H9 (cell line): ENCODE results near the gene DLL3. TPM values are rescaled to one million over a fixed set of nuclear protein-coding genes. Genes with fewer than 3 reads are reported as not detected.

Experiments
- DNase-seq: peaks from one replicate; pipeline ENCODE4 v3.0.0-alpha.2; 2017
- H2AFZ ChIP-seq: one replicate; pipeline ENCODE4 v1.6.1; 2013; ENCODE audit warnings: mild to moderate bottlenecking, low read length, control low read depth, moderate library complexity
- H2AK5ac ChIP-seq: 2 replicates; pipeline ENCODE4 v1.6.1; 2013; ENCODE audit warnings: low read length, control low read depth, mixed read lengths; ENCODE audit not compliant: insufficient read length
- H2BK120ac ChIP-seq: one replicate; pipeline ENCODE4 v1.6.1; 2013; ENCODE audit warnings: low read depth, mild to moderate bottlenecking, low read length, control low read depth, inconsistent platforms; ENCODE audit not compliant: poor library complexity, severe bottlenecking
- H2BK12ac ChIP-seq: 2 replicates; pipeline ENCODE4 v1.6.1; 2013; ENCODE audit warnings: low read length, control low read depth, mixed read lengths, low read depth; ENCODE audit not compliant: insufficient read length
- H2BK15ac ChIP-seq: 2 replicates; pipeline ENCODE4 v1.6.1; 2013; ENCODE audit warnings: low read depth, low read length, control low read depth
- H2BK20ac ChIP-seq: one replicate; pipeline ENCODE4 v1.6.1; 2013; ENCODE audit warnings: low read depth, mild to moderate bottlenecking, low read length, control low read depth, inconsistent platforms; ENCODE audit not compliant: poor library complexity, severe bottlenecking
- H2BK5ac ChIP-seq: 2 replicates; pipeline ENCODE4 v1.6.1; 2013; ENCODE audit warnings: low read length, control low read depth, mixed read lengths; ENCODE audit not compliant: insufficient read length
- H3K14ac ChIP-seq: 2 replicates; pipeline ENCODE4 v1.6.1; 2013; ENCODE audit warnings: low read length, control low read depth; ENCODE audit not compliant: insufficient read depth
- H3K18ac ChIP-seq: 2 replicates; pipeline ENCODE4 v1.6.1; 2013; ENCODE audit warnings: low read depth, mild to moderate bottlenecking, mixed read lengths, low read length, control low read depth; ENCODE audit not compliant: insufficient read length
- H3K23ac ChIP-seq: 2 replicates; pipeline ENCODE4 v1.6.1; 2013; ENCODE audit warnings: low read length, control low read depth, mixed read lengths, low read depth; ENCODE audit not compliant: insufficient read length
- H3K23me2 ChIP-seq: 2 replicates; pipeline ENCODE4 v1.6.1; 2013; ENCODE audit warnings: low read depth, mild to moderate bottlenecking, mixed read lengths, low read length, control low read depth; ENCODE audit not compliant: insufficient read length, poor library complexity, severe bottlenecking
- H3K27ac ChIP-seq: 2 replicates; pipeline ENCODE4 v1.5.1; 2013; ENCODE audit warnings: low read length, control low read depth, mixed read lengths, low read depth; ENCODE audit not compliant: insufficient read length
- H3K27me3 ChIP-seq: 2 replicates; pipeline ENCODE4 v1.6.1; 2013; ENCODE audit warnings: low read length, control low read depth, inconsistent platforms; ENCODE audit not compliant: insufficient read depth
- H3K4ac ChIP-seq: 2 replicates; pipeline ENCODE4 v1.6.1; 2013; ENCODE audit warnings: low read depth, mild to moderate bottlenecking, control low read depth, inconsistent platforms, low read length, moderate library complexity
- H3K4me1 ChIP-seq: 2 replicates; pipeline ENCODE4 v1.6.1; 2013; ENCODE audit warnings: low read length, control low read depth, inconsistent platforms; ENCODE audit not compliant: insufficient read depth
- H3K4me2 ChIP-seq: 2 replicates; pipeline ENCODE4 v1.6.1; 2013; ENCODE audit warnings: low read length, control low read depth, mixed read lengths; ENCODE audit not compliant: insufficient read length, insufficient read depth
- H3K56ac ChIP-seq: 2 replicates; pipeline ENCODE4 v1.6.1; 2013; ENCODE audit warnings: low read depth, mild to moderate bottlenecking, mixed read lengths, low read length, control low read depth; ENCODE audit not compliant: insufficient read length
- H3K79me1 ChIP-seq: 2 replicates; pipeline ENCODE4 v1.6.1; 2013; ENCODE audit warnings: low read depth, mild to moderate bottlenecking, moderate library complexity, low read length, control low read depth, inconsistent platforms; ENCODE audit not compliant: insufficient read depth, poor library complexity, severe bottlenecking
- H3K79me2 ChIP-seq: 2 replicates; pipeline ENCODE4 v1.6.1; 2013; ENCODE audit warnings: low read length, control low read depth, inconsistent platforms; ENCODE audit not compliant: insufficient read depth
- H3K9ac ChIP-seq: 2 replicates; pipeline ENCODE4 v1.6.1; 2013; ENCODE audit warnings: low read length, control low read depth, mixed read lengths; ENCODE audit not compliant: insufficient read length; ENCODE audit errors: extremely low read depth
- H3K9me3 ChIP-seq: one replicate; pipeline ENCODE4 v1.6.1; 2013; ENCODE audit warnings: low read depth, low read length, inconsistent platforms; ENCODE audit not compliant: control insufficient read depth
- H3T11ph ChIP-seq: one replicate; pipeline ENCODE4 v1.6.1; 2013; ENCODE audit warnings: mild to moderate bottlenecking, low read length, control low read depth, inconsistent platforms
- H4K20me1 ChIP-seq: one replicate; pipeline ENCODE4 v1.6.1; 2013; ENCODE audit not compliant: control insufficient read depth, insufficient read length, insufficient read depth
- H4K5ac ChIP-seq: 2 replicates; pipeline ENCODE4 v1.6.1; 2013; ENCODE audit warnings: low read depth, mild to moderate bottlenecking, mixed read lengths, low read length, control low read depth; ENCODE audit not compliant: insufficient read length
- H4K8ac ChIP-seq: replicated peaks from 2 replicates; pipeline ENCODE4 v1.6.1; 2013; ENCODE audit warnings: low read length, control low read depth, mixed read lengths, low read depth; ENCODE audit not compliant: insufficient read length
- H4K91ac ChIP-seq: 2 replicates; pipeline ENCODE4 v1.6.1; 2013; ENCODE audit warnings: low read depth, mild to moderate bottlenecking, moderate library complexity, mixed read lengths, low read length, control low read depth; ENCODE audit not compliant: insufficient read length
- H3K27ac Mint-ChIP-seq, 3 experiments: 2 replicates in 2 of 3; 3 replicates in 1 of 3; pipeline ENCODE4 v1.8.0; 2020 to 2021; ENCODE audit warnings: mixed read lengths in 3 of 3, mild to moderate bottlenecking in 1 of 3, moderate library complexity in 1 of 3
- H3K27me3 Mint-ChIP-seq: 2 replicates; pipeline ENCODE4 v1.8.0; 2021; ENCODE audit warnings: low read depth, mild to moderate bottlenecking, moderate library complexity, mixed read lengths
- H3K36me3 Mint-ChIP-seq, 3 experiments: 2 replicates in 2 of 3; 3 replicates in 1 of 3; pipeline ENCODE4 v1.8.0; 2020 to 2021; ENCODE audit warnings: low read depth in 3 of 3, mixed read lengths in 3 of 3; ENCODE audit not compliant: insufficient read depth in 1 of 3
- H3K4me1 Mint-ChIP-seq, 2 experiments: 2 replicates each; pipeline ENCODE4 v1.8.0; 2020; ENCODE audit warnings: mixed read lengths in 2 of 2
- H3K4me3 Mint-ChIP-seq, 2 experiments: 2 replicates in 1 of 2; 3 replicates in 1 of 2; pipeline ENCODE4 v1.8.0; 2020 to 2021; ENCODE audit warnings: mild to moderate bottlenecking in 2 of 2, mixed read lengths in 2 of 2, moderate library complexity in 1 of 2
- H3K9me3 Mint-ChIP-seq, 2 experiments: 2 replicates in 1 of 2; 3 replicates in 1 of 2; pipeline ENCODE4 v1.8.0; 2020; ENCODE audit warnings: mild to moderate bottlenecking in 2 of 2, mixed read lengths in 2 of 2, moderate library complexity in 1 of 2
- CTCF ChIP-seq: fragments of 200-600 bp; sonication (generic); conservative IDR thresholded peaks from 3 replicates; pipeline ENCODE4 v1.8.0; 2021; ENCODE audit warnings: antibody characterized with exemption, mild to moderate bottlenecking
- WGBS: extraction: QIAGEN DNeasy Blood & Tissue Kit; methylation state at CpG from one replicate; pipeline ENCODE4 v1.1.7; 2013; ENCODE audit warnings: missing lambda C conversion rate, low lambda C conversion rate, mixed read lengths; ENCODE audit not compliant: insufficient read length; ENCODE audit errors: extremely low coverage; 5-methylcytosine and 5-hydroxymethylcytosine counted together
- total RNA-seq: library from RNA; stranded (reverse); gene quantifications from 2 replicates; pipeline ENCODE4 v1.2.1, GENCODE V29; 2021

The DLL3 gene
- total RNA-seq, 1 experiment from 2014 or later: 2.5 TPM

DNA sequence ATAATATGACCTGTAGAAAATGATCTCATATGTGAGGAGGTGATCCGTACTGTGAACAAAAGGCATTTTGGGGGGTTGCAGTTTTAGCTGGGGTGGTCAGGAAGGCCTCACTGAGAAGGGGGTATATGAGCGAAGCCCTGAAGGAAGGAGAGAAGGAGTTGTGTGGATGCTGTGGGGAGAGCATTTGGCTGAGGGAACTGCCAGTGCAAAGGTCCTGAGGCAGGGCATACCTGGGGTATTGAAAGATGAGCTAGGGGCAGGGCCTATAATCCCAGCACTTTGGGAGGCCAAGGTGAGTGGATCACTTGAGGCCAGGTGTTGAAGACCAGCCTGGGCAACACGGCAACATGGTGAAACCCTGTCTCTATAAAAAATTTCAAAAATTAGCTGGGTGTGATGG lies 18.7 kb downstream of the DLL3 start:
- Histone ChIP-seq H3K27me3 (no peaks in the 10 kb centered on the region), H3K23ac (no peak overlapping the region), H2AK5ac (no peak overlapping the region), H3K56ac (no peak overlapping the region), H2BK12ac (no peak overlapping the region), H4K8ac (no peak overlapping the region), H3K4me2 (peak overlapping the region; percentile 18), H3K4me1 (peaks cover 3% of the 10 kb centered on the region; the same call in 1 of the 2 replicates), H3K9me3 (no peaks in the 10 kb centered on the region), H4K5ac (no peak overlapping the region), H3K79me2 (no peaks in the 10 kb centered on the region; the same call in 1 of the 2 replicates), H2BK5ac (no peak overlapping the region), H3K9ac (no peak overlapping the region), H2BK120ac (no peak overlapping the region), H4K20me1 (no peaks in the 10 kb centered on the region), H3K14ac (no peak overlapping the region), H4K91ac (no peak overlapping the region), H3K79me1 (peaks cover 4% of the 10 kb centered on the region), H3K4ac (no peak overlapping the region), H3K23me2 (peaks cover 10% of the 10 kb centered on the region), H2AFZ (no peak overlapping the region), H3T11ph (no peak overlapping the region), H2BK15ac (no peak overlapping the region), H2BK20ac (no peak overlapping the region), H3K27ac (no peak overlapping the region), H3K18ac (no peak overlapping the region)
- Mint-ChIP-seq H3K9me3 (no peaks in the 10 kb centered on the region; a peak in 1 of 5 replicates), H3K27me3 (peaks cover 40% of the 10 kb centered on the region), H3K27ac (peak overlapping the region in 1 of 3 experiments; percentile 59; a peak in 2 of 7 replicates), H3K36me3 (peaks cover 12 to 20% (median 19%) of the 10 kb centered on the region in 3 experiments; a peak in 6 of 7 replicates), H3K4me1 (peaks cover 26 to 27% of the 10 kb centered on the region in 2 experiments), H3K4me3 (peak overlapping the region; percentile 88 to 90)
- TF ChIP-seq CTCF: no peak
- no peak for DNase-seq
- WGBS: no CpG with 5 or more reads among the region's 3 CpGs
